IPS-18a (cell line): ENCODE measurements around the gene ACOT7.
"Not testable (repeated sequence)": the region's sequence is repeated elsewhere in the genome, so short reads cannot be mapped to it uniquely, and the experiment has no call there.

Experiments
- H3K27ac ChIP-seq: one replicate; pipeline ENCODE4 v1.5.1; 2013; ENCODE audit warnings: low read length
- H3K27me3 ChIP-seq: one replicate; pipeline ENCODE4 v1.6.1; 2013; ENCODE audit warnings: mild to moderate bottlenecking, low read length; ENCODE audit not compliant: control insufficient read depth, insufficient read depth
- H3K36me3 ChIP-seq: one replicate; pipeline ENCODE4 v1.6.1; 2013; ENCODE audit warnings: low read depth, low read length; ENCODE audit not compliant: control insufficient read depth
- H3K4me1 ChIP-seq: one replicate; pipeline ENCODE4 v1.6.1; 2013; ENCODE audit warnings: low read depth, low read length; ENCODE audit not compliant: control insufficient read depth
- H3K4me3 ChIP-seq: one replicate; pipeline ENCODE4 v1.5.1; 2013; ENCODE audit warnings: low read length
- H3K9ac ChIP-seq: one replicate; pipeline ENCODE4 v1.6.1; 2013; ENCODE audit warnings: mild to moderate bottlenecking, low read length, moderate library complexity
- H3K9me3 ChIP-seq: one replicate; pipeline ENCODE4 v1.6.1; 2013; ENCODE audit warnings: low read depth, low read length; ENCODE audit not compliant: control insufficient read depth

Gene ACOT7

DNA sequence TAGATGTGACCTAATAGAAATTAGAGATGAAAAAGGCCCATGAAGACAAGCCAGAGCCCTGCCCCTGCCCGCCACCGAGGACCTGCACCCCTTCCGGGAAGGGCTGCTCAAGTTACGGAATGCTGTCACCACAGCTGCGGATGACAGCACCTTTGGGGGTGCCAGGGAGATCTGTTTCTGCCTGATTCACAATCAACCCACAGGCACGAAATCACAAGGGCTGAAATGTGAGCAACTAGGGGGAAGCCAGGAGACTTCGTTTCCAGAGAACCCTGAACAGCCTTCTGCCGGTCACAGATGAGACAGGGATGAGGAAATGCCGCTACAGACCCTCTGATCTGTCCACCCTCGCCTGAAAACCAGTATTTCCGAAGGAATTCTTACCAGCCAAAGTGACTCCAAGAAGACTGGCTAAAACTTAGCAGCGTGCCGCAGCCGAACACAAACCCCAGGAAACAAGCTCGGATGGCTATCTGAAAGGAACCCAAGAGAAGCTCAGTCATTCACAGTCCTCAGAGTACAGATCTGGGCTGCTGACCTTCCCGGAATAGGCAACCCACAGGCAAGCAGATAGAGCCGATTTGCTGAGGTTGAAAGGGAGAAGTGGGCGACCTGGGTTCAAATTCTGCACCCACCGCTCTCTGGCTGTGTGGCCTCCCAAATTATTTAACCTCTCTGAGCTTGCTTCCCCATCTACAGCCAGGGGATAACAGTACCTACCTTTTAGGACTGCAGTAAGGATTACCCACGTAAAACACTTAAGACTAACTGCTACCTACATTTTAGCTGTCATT lies 158.9 kb downstream of the ACOT7 start:
- Histone ChIP-seq H3K36me3 (peaks cover 36% of the 10 kb centered on the region), H3K27ac (no peak overlapping the region), H3K4me3 (peak overlapping the region; percentile 94), H3K9me3 (no peaks in the 10 kb centered on the region), H3K27me3 (no peaks in the 10 kb centered on the region), H3K9ac (peak overlapping the region; percentile 76), H3K4me1 (peaks cover 20% of the 10 kb centered on the region)

DNA sequence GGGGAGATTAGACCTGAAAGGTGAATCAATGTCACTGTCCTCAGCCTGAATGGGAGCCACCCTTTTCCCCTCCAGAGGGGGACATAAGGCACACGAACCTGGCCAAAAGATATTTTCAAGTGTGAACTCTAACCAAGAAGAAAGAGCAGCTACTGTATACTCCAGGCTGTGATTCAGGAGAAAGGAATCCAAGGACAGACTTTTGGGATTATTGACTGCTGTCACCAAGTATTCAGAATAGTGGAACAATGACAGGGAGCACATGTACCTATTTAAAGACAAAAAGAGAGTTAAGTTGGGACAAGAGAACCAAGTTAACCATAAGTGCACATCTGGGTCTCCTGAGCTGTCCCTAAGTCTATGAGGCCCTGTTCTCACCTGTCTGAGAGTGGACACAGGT lies 160.2 kb downstream of the ACOT7 start:
- Histone ChIP-seq H3K27me3 (no peaks in the 10 kb centered on the region), H3K9ac (no peak overlapping the region), H3K36me3 (peaks cover 39% of the 10 kb centered on the region), H3K4me1 (peaks cover 9% of the 10 kb centered on the region), H3K27ac (no peak overlapping the region), H3K4me3 (no peak overlapping the region), H3K9me3 (no peaks in the 10 kb centered on the region)

DNA sequence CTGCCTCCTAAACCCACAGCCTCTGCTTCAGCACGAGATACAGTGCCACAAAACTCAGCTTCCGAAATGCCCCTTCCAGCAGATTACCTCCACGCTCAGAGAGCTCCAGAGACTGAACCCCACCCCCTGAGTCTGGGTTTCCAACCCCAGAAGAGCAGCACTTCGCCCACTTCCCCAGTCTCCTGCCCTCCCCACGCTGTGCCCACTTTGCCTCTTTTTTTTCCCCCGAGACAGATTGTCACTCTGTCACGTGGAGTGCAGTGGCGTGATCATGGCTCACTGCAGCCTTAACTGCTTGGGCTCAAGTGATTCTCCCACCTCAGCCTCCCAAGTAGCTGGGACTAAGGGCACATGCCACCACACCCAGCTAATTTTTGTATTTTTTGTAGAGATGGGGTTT lies 167.9 kb downstream of the ACOT7 start:
- no peaks in the 10 kb centered on the region for H3K4me1 ChIP-seq
- peaks cover 69% of the 10 kb centered on the region for H3K36me3 ChIP-seq
- H3K27ac ChIP-seq = no peak overlapping the region
- no peak overlapping the region for H3K4me3 ChIP-seq
- H3K9me3 ChIP-seq = no peaks in the 10 kb centered on the region
- H3K9ac ChIP-seq = no peak overlapping the region
- H3K27me3 ChIP-seq = no peaks in the 10 kb centered on the region

DNA sequence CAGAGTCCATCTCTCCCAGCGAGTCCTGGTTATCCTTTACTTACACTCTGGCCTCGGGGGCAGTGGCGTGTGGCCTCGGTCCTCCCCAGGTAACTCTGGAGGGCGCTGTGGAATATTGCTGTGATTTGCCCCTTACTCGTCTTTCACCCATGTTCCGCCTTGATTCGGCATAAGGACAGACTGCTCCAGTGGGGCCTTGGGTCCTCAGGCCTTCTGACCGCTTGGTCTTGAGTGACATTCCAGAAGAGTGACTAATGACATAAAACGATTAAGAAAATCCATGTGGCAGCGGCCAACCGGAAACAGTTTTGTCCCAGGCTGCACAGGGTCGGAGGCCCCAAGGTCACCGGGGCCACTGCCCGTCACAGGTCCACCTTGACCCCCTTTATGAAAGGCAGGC lies 168.8 kb downstream of the ACOT7 start:
- H3K27ac ChIP-seq = no peak overlapping the region
- no peaks in the 10 kb centered on the region for H3K4me1 ChIP-seq
- H3K27me3 ChIP-seq = no peaks in the 10 kb centered on the region
- H3K9ac ChIP-seq = no peak overlapping the region
- no peak overlapping the region for H3K4me3 ChIP-seq
- no peaks in the 10 kb centered on the region for H3K9me3 ChIP-seq
- peaks cover 62% of the 10 kb centered on the region for H3K36me3 ChIP-seq

DNA sequence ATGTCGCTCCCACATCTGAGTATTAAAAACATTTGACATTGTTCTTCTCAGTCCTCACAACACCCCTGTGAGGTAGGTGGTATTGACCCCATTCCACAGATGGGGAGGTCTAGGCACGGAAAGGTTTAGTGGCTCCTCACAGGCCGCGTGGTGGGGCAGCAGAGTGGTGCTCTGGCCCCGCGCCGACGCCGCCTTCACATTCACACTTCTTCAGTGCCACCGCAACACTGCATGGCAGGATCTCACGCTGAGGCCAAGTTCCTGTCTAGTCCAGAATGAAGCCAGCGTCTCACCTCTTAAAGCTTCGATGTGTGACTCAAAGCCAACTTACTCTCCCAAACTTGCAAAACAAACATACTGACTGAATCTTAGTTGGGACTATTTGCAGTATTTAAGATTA lies 169.9 kb downstream of the ACOT7 start:
- no peaks in the 10 kb centered on the region for H3K4me1 ChIP-seq
- H3K9ac ChIP-seq = no peak overlapping the region
- H3K36me3 ChIP-seq = peaks cover 59% of the 10 kb centered on the region
- H3K4me3 ChIP-seq = no peak overlapping the region
- H3K9me3 ChIP-seq = no peaks in the 10 kb centered on the region
- no peak overlapping the region for H3K27ac ChIP-seq
- no peaks in the 10 kb centered on the region for H3K27me3 ChIP-seq

DNA sequence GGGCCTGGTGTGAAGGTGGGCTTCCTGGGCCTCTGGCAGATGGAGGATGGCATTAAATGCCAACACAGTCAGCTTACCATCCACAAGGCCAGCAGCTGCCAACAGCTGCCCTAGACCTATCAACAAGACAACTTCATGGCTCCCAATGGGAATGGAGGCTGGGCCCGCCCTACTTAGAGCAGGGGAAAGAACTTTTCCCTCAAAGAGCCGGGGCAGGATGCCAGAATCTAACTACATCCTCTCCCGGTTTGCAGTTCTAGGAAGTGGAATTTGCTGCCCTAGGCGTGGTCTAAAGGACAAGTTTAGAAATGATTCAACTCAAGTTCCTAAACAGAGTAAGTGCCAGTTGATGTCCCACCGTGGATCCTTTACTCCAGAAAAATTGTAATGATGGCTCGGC lies 170.9 kb downstream of the ACOT7 start:
- no peaks in the 10 kb centered on the region for H3K4me1 ChIP-seq
- no peak overlapping the region for H3K27ac ChIP-seq
- no peaks in the 10 kb centered on the region for H3K27me3 ChIP-seq
- no peaks in the 10 kb centered on the region for H3K9me3 ChIP-seq
- peaks cover 56% of the 10 kb centered on the region for H3K36me3 ChIP-seq
- H3K4me3 ChIP-seq = no peak overlapping the region
- H3K9ac ChIP-seq = no peak overlapping the region

DNA sequence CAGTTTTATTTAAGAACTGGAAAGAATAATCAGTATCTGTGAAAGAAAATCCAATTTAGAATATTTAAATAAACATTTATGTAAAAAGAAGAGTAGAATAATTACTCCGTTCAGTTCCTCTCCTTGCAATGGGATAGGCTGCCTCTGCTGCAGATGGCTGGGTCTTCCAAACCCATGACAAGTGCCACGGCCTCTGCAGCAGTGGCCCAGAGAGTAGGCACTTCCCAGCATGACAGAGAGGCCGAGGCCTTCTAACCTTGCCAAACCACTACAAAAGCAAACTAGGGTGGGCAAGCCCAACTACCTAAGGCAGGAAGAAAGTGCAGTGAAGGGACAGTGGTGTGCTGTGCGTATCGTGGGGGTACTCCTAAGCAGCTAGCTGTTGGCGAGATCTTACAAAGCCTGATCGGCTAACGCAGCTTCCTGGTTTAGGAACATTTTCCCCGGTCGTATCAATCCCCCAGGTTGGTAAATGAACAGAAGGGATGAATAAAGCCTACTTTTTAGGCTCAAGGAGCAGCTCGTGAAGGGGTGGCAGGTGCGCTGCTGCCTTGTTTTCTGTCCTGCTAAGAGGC lies 172.3 kb downstream of the ACOT7 start:
- Histone ChIP-seq H3K27ac (no peak overlapping the region), H3K4me3 (no peak overlapping the region), H3K27me3 (no peaks in the 10 kb centered on the region), H3K9ac (no peak overlapping the region), H3K4me1 (no peaks in the 10 kb centered on the region), H3K9me3 (no peaks in the 10 kb centered on the region), H3K36me3 (peaks cover 46% of the 10 kb centered on the region)

DNA sequence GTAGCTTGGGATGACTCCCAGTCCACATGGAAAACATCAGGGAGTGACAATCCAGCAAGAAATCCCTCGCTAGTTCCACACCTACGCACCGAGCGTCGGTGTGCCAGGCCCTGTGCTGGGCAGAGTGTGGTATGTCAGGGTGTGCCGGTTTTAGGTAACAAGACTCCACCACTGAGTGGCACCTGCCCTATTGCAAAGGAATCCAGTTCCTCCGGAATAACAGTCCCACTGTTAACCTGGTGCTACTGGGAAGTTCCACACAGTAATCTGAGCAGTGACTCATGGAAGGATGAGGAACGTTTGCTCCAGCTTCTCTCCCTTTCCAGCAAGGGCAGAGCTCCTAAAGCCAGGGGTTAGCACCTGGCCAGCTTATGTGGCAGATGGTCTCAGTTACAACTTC lies 173.3 kb downstream of the ACOT7 start:
- no peak overlapping the region for H3K27ac ChIP-seq
- no peak overlapping the region for H3K4me3 ChIP-seq

DNA sequence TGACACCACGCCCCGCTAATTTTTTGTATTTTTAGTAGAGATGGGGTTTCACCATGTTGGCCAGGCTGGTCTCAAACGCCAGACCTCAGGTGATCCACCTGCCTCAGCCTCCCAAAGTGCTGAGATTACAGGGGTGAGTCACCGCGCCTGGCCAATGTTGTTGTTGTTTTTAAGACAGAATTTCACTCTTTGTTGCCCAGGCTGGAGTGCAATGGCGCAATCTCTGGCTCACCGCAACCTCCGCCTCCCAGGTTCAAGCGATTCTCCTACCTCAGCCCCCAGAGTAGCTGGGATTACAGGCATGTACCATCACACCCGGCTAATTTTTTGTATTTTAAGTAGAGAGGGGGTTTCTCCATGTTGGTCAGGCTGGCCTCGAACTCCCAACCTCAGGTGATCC lies 173.9 kb downstream of the ACOT7 start:
- H3K4me1 ChIP-seq, H3K9ac ChIP-seq, H3K9me3 ChIP-seq, H3K4me3 ChIP-seq, H3K27ac ChIP-seq, H3K27me3 ChIP-seq: not testable (repeated sequence)
- H3K36me3 ChIP-seq = peaks cover 32% of the 10 kb centered on the region

More for the DNA sequence above, 173.3 kb downstream of the ACOT7 start:
- Histone ChIP-seq H3K9ac (no peak overlapping the region), H3K4me1 (no peaks in the 10 kb centered on the region), H3K9me3 (no peaks in the 10 kb centered on the region), H3K27me3 (no peaks in the 10 kb centered on the region), H3K36me3 (peaks cover 38% of the 10 kb centered on the region)

DNA sequence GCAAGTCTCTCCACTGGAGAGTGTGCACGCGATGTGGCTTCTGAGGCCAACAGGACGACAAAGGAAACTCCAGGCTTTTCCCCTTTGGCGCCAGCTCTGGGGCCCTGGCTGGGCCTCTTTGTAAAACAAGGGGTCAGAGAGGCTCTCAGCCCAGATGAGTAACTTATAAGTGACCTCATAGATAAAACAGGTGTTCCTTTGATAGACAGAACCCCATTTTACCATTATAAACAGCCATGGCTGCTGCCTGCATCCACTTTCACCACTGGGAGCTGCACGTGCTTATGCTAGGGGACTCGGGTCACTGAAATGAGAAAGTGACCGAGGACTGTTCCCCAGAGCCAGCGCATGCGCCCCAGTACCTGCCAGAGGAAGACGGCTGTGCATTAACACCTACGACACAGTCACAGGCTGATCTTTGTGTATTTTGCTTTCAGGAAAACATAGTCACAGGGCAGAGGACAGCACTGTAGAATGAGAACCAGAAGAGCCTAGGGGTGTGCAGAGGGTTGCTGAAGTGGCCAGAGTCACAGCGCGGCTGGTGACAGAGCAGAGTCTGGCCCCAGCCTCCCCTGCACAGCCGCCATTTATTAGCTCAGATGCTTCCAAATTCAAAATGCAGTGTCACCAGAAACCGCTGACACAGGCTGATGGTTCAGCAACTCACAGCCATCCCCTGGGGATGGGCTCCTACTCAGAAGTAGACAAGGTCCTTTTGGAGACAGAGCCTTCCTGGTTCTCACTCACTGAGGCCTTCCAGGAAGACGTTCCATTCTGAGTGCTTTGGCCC lies 175.0 kb downstream of the ACOT7 start:
- Histone ChIP-seq H3K9me3 (no peaks in the 10 kb centered on the region), H3K4me3 (no peak overlapping the region), H3K9ac (no peak overlapping the region)

More for the DNA sequence above, 175.0 kb downstream of the ACOT7 start:
- H3K4me1 ChIP-seq = no peaks in the 10 kb centered on the region
- no peak overlapping the region for H3K27ac ChIP-seq
- peaks cover 22% of the 10 kb centered on the region for H3K36me3 ChIP-seq
- no peaks in the 10 kb centered on the region for H3K27me3 ChIP-seq
